ENCODE results near the gene CBX1.

CBX1 gene

DNA sequence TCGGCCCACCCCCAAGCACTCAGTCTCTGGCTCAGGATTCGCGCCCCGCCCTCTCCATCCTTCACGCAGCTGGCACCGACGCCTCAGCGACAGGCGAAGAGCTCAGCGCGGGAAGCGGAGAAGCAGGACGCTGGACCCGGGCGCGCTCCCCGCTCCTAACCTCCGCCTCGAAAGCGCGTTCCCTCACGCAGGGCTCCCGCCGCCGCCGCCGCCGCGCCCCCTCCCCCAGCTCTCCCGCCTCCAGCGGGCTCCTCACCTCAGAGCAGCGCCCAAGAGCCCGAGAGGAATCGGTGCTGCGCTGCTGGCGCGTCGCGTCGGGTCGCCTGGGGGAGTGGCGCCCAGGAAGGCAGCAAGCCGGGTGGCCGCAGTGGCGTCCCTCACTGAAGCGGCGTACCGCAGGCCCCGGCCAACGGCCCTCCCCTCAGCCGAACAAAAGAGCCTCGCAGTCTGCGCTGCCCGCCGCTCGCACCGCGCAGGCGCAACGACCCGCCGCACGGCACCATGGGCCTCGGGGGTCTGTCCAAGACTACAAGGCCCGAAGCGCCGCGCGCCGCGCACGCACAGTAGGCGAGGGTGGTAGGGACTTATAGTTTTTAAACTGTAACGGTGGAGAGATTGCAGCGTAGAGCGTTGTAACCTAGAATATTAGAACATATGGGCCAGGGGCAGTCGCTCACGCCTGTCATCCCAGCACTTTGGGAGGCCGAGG, at the start of gene CBX1:
CBX1 (minus strand) TSS at position 467 of the 709 bp plus-strand sequence. CDS start 24,474 bp downstream, outside the sequence.
- DNase-seq: peak; percentile 90

DNA sequence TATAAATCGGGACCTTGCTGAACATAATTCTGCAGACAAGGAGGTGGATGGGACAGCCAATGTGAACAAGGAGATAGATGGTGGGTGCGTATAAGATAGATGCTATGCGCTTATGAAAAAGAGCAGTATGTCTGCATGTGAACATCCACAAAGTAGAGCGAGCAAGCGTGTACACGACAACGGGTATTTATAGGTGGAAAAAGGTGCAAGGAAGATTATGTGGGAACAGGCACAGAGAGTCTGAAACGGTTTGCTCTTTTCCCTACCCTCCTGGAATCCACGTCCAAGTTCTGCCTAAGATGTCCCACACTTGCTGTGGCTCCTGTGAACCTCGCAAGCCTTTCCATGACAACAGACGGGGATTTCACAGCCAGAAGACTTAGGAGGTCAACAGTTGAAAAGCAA, 49.3 kb upstream of the CBX1 start:
- DNase-seq: no peak

DNA sequence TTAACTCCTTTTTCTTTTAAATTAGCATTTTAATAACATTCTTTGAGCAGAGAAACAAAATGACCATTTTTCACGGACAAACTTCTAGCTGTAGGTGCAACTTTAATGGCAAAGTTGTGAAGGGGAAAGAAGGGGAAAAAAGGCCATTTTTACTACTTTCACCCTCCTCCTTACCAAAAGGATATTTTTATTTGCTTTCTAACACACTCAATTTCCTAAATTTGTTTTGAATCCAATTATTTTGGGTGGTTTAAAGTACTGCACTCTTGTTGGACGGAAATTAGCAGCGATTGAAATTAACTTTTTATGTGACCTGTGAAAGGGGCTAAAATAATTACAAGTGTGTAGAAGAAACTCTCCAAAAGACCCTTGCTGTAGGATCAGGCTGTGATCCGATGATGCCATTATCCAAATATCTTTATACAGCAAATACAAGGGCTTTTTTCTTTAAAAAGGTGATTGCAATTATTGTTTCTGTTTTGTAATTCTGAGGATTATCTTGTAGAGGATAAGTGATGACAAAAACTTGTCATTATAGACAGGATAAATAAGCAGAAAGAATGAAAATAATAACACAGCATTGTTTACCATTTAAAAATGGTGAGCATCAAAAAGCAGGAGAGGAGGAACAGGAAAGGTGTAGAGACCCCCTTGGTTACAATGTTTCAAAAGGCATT, 48.6 kb upstream of the CBX1 start:
- DNase-seq: no peak

DNA sequence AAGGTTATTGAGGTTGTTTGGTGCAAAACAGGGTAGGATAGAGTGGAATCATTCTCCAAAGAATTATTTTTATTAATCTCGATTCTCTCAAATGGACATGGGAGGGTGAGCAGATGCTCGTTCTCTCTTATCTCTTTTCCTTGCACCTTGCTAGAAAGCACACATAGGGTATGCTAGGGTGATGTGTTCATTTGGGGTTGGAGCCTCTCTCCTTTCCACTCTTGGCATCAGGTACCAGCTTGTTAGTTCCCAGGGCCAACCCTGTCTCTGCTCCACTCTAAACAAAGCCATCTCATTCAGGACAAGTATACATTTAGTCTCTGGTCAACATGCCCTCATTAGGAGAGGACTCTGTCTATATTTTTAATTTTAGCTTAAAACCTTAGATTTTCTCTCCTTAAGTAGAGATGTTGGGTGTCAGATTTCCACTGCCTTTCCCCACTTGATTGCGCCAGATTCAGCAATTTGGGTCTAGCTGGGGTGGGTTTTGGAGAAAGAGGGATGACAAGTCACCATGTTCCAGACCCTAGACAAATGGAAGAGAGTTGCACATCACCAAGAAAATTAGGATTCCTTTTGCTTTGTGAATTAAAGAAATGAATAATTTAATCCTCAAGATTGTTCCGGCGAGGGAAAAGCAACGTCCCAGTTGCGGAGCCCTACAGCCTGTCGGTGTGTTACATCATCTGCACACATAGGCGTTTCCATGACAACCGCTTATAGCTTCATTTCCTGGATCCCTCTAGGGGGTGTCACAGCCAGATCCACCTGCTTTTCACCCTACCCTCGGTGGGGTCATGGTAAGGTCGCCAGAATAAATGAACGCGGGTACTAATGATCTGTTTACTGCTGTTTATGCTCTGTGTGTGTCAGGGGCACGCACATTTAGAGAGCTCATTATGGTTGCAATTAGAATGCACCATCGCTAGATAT, 47.8 kb upstream of the CBX1 start:
- DNase-seq: peak; percentile 92

DNA sequence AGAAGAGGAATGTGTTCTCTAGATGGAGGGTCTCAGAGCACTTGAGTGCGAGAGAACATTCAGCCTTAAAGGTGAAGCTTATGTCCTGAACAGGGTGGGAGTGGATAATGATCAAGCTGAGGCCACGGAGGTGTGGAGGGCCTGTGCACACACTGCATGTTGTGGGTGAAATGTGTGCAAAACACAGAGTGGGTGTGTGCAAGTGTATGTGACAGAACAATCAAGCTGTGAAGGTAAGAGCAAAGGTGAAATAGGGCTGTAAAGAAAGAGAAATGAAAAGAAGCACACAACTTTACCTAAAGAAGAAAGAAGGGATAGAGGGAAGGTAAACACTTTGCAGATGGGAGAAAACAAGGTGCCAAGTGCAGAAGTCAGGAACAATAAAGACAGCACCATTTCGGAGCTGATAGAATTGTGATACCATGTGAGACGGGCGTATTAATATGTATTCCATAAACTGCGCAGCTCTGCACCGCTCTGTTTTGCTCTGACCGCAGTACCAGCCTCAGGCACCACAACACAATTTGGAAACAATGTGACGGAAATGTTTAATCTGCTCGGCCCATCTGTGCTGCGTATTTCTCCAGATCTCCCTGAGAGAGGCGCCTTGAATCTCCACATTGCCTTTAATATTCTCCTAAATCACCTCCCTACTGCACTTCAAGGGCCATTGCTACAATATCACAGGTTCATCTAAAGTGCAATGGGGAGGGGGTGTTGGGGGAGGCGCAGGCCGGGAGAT, 46.9 kb upstream of the CBX1 start:
- DNase-seq: no peak

DNA sequence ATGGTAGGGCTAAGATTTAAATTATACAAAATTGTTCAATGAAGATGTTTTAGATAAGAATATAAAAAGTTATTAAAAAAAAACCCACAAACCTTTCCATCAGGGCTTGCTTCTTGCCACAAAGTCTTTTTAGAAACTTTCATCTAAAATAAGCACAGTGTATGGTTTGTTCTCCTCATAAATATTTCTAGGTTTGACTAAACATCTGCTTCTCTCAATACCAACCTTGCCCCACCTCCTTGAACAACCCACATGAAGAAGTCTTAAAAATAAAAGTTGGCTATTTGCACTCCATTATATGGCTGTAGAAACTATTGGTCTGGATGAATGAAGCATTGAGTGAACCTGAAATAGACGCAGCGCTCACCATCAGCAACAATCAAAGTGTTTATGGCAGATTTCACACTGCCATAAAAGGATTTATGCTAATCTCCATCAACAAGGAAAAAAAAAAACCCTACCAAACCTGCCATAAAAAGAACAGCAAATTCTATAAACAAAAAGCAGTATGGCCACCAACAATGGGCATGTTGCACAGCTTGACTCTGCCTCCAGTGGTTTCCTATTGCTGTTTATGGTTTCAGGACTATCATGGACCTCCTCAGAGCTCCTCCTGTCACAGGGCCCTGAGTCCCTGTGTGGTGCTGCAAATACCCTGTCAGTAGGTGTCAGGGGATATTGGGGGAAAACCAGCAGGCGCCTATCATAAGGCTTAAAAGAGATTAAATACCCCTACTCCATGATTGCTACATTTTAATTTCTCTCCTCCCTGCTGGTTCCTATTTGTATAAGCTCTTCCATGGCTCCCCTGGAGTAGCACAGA, 43.9 kb upstream of the CBX1 start:
- no peak for DNase-seq

DNA sequence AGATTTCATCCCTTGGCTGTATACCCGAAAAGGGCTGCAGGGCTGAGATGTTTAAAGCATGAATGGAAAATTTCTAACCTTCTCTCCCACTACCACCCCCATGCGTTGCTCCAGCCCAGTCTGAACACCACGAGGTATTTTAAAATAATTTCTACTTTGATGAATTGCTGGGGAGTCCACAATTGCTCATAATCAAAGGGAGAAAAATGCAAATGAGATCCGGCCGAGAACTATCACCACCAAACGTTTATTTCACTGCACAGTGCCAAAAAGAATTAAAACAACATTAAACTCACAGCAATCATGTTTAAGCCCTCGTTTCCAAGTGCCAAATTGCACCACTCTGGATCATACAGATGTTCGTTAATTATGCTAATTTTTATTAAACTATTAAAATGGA, 43.0 kb upstream of the CBX1 start:
- DNase-seq: no peak

DNA sequence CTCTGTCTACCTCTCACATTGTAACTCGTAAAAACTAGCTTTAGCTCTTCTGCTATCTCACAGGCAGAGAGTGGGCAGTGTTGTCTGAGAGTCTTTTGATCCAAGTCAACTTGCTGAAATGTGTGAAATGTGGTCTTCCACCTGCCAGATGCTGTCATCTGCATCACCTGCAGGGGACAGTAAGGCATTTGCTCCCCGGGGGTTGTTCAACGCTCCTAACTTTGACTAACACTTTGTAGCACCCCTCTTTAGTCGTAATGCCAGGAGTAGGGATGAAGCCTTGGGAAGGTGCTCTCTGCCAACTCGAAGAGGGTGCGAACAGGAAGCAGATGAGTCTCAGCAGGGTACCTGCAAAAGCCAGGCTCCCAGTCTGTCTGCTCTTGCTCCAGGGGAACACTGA, 42.4 kb upstream of the CBX1 start:
- peak; percentile 40 for DNase-seq

DNA sequence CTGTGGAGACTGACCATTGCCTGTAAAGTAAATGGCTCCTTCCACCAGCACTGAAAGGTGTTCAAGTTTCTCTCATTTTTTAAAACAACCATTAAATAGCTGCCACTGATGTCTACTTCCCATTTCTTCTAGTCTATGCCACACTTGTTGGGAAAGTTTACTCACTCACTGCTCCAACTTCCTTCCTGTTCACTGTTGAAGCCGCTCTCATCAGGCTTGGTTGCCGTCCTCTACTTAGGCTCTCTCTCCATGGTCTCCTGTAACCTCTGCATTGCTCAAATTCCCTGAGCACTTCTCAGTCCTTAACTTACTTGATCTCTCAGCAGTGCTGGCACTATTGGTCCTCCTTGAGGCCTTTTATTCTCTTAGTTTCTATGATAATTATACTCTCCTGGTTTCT, 38.7 kb upstream of the CBX1 start:
- no peak for DNase-seq

DNA sequence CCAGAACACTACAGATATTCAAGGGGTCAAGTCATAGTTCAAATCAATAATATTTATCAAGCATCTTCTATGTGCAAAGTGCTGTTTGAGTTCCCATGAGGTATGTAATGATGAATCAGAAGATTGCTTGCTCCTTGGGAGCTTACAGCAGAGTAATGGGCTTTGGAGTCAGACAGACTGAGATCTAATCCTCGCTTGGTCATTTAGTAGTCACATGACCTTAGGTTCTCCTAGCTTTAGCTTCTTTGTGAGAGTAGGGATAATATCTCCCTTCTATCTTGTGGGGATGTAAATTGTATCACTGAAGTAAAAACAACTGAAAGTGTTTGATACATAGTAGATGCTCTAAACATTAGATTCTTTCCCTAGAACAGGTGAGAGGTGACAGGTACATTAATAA, 36.4 kb upstream of the CBX1 start:
- no peak for DNase-seq

DNA sequence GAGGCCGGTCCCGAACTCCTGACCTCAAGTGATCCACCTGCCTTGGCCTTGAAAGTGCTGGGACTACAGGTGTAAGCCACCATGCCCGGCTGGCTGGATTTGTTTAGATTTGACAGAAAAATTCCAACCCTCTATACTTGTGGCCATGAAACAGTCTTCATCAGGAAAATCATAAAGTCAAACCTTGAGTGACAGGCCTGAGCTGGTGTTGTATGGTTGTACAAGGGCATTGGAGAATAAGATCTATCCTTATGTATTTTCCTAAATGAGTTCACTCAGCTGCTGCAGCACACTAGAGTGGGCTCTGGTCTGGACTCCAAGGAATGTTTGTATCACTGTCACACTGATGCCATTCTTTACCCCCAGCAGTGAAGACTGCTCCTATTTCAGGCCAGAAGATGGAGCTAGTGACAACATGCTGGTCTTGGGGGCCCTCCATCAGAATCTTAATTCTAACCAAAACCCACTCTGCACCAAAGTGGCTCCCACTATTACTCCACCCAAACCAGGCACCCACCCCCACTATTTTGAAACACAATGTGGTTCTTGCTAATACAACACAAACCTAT, 33.7 kb upstream of the CBX1 start:
- DNase-seq: no peak

DNA sequence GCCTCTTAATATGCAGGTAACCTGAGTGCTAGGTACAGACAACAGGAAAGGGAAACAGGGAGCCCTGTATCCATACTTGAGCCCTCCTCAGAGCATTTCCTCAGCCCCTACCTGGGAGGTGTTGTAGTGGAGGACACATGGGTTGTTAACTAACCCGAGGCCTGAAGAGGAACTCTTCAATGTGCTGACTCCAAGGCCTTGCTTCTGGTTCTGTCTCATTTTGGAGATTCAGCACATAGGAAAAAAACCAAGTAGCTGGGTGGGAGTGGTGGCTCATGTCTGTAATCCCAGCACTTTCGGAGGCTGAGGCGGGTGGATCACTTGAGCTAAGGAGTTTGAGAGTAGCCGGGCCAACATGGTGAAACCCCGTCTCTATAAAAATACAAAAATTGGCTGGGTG, 31.1 kb upstream of the CBX1 start:
- no peak for DNase-seq

DNA sequence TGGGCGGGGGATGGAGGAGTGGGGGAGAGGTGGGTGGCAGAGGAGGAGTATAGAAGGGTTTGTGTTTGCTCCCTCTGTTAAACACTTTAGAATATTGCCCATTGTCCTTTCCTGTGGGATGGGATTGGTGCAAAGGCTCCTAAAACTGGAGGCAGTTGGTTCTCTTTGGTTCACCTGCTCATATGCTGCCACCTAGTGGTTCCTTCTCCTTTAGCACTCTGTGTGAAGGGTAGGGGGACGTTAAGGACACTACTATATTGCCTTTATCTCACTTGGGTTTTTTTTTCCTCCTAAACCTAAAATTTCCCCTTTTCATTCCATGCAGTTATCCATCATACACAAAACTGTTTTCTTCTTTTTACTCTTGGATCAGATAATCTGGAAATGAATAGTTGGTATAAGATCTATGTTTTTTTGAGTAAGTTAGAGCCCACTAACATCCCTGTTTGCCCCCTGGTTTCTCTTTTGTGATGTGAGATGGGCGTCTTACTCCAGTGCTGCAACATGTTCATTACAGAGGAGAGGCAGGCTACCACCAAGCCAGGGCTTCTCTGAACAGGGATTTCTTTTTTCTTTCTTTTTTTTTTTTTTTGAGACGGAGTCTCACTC, 30.0 kb upstream of the CBX1 start:
- DNase-seq: peak; percentile 63

DNA sequence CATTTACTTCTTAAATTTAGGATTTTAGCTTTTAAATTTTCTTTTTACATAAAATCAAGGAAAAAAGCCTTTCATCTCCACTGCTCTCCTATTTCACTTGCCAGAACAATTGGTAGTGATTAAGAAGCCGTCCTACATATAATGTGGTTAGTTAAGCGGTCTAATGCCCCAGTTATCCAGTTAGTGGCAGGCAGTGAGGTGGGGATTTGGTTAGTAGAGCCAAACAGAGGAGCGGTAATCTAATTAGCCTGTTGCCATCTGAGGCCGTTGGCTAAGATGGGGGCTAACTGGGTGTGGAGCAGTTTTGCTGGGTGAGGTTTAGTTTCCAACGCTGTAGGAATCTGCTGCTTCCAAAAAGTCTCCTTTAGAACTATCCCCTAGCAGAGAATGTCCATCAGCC, 28.7 kb upstream of the CBX1 start:
- DNase-seq: no peak

DNA sequence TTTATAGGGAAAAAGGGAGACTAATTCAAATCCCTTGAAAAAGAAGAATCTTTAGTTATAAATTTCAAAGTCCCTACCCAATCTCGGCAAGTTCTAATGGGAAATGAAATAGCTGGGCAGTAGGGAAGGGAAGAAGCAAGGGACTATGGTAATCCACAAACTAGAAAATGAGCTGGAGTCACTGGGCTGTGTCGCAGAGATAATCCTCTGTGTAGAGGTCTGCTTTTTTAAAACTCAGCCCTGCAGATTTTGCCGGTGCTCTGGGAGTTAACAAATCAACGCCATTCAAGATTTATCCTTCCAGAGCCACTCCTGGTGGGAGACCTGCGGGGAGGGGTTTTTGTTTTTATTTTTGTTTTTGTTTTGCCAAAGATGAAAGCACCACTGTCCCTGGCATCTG, 27.1 kb upstream of the CBX1 start:
- no peak for DNase-seq

DNA sequence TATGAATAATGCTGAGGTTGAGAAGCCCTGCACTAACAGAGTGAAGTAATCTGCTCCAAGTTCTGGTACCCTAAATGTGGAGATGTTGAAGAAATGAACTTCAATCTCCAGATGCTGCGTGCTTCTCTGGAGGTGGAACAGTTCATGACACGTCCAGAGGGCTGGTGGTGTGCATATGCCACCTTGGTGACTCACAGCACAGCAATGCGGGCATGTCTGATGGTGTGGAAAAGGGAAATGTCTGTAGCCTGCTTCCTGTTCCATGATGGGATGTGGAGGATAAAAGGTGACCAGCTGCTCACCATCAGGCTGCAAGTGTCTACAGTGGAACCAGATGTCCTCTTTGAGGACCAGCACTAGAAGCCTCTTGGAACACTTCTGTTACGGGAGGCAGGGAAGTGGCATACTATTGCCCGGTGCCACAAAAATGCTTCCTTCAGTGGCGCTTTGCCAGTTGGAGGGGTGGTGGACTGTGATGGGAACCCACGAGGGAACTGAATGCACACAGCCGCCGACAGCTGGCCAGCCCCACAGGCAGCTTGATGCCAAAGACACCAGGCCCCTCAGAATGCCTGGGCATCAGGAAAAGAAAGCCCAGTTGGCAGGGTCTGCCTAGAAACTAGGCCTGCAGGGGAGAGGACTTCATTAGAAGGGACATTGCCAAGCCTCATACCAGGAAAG, 26.2 kb upstream of the CBX1 start:
- DNase-seq: no peak

DNA sequence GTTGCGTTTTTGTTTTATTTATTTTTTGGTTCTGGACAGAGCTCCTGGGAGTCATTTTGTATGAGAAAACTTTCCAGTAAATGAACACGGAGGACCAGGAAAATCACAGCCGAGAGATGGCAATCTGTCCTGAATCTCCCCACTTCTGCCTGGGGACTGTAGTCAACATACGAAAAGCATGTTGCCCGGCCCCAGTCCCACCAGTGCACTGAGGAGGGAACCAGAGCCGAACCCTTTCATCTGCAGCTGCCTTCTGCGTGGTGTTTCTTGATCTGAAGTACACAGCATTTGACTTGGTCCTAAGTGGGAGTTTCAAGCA, 25.2 kb upstream of the CBX1 start:
- no peak for DNase-seq

DNA sequence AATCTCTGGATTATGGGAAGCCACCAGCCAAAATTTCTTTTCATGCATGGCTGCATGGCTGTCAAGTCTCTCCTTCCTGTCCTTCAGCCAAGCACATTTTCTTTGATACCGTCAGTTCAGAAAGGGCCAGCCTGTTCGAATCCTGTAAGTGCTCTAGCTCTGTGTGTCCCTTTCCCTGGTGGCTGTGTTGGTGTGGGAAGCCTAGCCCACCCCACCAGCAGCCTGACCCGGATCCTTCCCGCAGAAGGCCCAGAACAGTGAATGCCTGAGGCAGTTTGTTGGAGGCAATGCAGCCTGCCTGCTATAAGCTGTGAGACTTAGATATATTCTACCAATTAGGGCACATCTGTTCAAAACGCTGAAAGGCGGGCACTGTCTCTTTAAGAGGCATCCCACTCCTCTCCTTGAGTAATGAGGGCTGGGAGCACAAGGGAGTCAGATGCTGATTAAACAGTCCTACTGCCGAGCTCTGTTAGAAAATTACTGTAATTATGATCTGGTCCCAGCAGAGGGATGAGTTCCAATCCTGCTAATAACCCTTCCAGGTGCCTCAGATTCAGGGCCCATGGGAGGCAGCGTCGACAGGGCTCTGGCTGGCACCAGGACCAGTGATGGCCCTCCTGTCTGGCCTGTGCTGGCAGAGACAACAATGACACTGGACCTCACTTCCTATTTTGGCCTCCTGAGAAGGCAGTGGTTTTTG, 24.7 kb upstream of the CBX1 start:
- DNase-seq: no peak

DNA sequence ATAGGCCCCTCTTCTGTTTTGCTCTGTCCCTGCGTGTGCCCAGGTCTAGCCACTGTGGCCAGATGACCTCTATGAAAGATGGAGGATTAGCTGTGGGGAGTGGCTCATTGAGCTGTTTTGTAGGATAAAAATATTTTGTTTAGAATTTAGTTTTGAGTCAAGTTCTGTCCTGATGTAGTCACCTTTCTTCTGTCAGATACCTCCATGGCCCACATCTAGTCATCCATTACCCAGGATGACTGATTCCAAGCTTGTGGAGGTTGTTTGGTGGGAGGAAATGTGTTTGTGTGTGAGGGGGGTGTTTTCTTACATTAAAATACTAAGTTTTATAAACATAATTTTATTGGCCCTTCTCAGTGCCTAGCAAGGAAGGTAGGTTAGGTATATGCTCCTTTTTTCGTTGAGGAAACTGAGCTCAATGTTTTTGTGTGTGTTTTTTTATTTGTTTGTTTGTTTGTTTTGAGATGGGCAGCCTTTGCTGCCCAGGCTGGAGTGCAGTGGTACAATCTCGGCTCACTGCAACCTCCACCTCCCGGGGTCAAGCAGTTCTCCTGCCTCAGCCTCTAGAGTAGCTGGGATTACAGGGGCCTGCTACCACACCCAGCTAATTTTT, 22.6 kb upstream of the CBX1 start:
- no peak for DNase-seq

DNA sequence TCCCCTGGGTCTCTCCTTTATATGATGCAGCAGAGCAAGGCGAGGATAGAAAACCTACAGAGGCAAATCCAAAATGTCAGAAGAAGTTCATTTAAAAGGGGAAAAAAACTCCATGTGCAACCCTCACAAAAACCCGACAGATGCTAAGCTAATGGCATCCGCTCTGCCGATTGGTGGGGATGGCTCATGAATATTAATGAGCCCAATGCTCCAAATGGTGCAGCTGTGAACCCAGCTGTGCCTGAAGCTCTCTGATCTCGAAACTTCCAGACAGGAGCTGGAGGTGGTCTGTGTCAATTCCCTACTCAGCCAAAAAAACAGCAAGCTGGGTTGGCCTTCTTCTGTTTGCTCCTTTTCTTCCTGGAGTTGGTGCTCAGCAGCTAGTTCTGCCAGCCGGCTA, 21.8 kb upstream of the CBX1 start:
- no peak for DNase-seq
